ENCODE measurements around the gene DET1. TPM values are rescaled to one million over a fixed set of nuclear protein-coding genes. Genes with fewer than 3 reads are reported as not detected.

The DET1 gene
- polyA plus RNA-seq, 1 donor from 2014 or later: 12.9 TPM

DNA sequence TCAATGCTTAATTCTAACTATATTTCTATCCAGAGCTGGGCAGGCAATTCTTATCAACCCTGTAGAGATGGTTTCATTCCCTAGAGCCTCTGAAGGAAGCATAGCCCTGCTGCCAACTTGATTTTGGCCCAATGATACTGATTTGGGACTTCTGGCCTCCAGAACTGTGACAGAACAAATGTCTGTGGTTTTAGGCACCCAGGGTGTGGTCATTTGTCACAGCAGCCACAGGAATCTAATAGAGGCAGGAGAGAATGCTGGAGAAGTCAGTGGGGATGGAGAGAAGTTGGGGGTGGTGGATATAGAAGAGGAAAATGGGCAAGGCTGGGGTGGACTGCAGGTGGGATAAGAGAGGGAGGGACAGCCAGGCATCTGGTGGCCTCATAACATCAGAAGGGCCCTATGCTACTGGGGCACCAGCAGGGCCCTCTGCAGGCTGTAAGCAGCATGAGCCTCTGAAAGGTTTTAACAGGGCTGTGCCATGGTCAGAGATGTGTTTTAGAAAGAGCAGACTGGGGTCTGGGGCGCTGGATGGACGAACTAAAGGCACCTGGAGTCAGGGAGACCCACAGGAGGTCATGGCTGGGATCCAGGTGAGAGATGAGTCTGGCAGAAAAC lies 59.2 kb downstream of the DET1 start:
- H3K4me3 ChIP-seq (ENCODE audit: low read length): no peak overlapping the region
- H3K4me2 ChIP-seq (ENCODE audit: low read length): no peak overlapping the region
- H3K27ac ChIP-seq (ENCODE audit: low read length): no peak overlapping the region
- H3K36me3 ChIP-seq (ENCODE audit: insufficient read depth, low read length): no peaks in the 10 kb centered on the region
- no peaks in the 10 kb centered on the region for H3K9me2 ChIP-seq (ENCODE audit: insufficient read depth, low read length)
- no peak overlapping the region for H3K9ac ChIP-seq (ENCODE audit: low read length)
- TF ChIP-seq SMC3 (conservative IDR thresholded peaks at IDR 0.05; ENCODE audit: poor library complexity): no peak
- TF ChIP-seq, protein P1, sequence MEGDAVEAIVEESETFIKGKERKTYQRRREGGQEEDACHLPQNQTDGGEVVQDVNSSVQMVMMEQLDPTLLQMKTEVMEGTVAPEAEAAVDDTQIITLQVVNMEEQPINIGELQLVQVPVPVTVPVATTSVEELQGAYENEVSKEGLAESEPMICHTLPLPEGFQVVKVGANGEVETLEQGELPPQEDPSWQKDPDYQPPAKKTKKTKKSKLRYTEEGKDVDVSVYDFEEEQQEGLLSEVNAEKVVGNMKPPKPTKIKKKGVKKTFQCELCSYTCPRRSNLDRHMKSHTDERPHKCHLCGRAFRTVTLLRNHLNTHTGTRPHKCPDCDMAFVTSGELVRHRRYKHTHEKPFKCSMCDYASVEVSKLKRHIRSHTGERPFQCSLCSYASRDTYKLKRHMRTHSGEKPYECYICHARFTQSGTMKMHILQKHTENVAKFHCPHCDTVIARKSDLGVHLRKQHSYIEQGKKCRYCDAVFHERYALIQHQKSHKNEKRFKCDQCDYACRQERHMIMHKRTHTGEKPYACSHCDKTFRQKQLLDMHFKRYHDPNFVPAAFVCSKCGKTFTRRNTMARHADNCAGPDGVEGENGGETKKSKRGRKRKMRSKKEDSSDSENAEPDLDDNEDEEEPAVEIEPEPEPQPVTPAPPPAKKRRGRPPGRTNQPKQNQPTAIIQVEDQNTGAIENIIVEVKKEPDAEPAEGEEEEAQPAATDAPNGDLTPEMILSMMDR (IDR thresholded peaks at IDR 0.05; ENCODE audit: poor library complexity, severe bottlenecking): no peak
- no peak for TF ChIP-seq EZH2 (IDR thresholded peaks at IDR 0.05; ENCODE audit: borderline replicate concordance, insufficient read depth, low read length, poor library complexity, severe bottlenecking)
- TF ChIP-seq POLR2AphosphoS5 (IDR thresholded peaks at IDR 0.05): no peak
- no peak for TF ChIP-seq TAF1 (IDR thresholded peaks at IDR 0.05; ENCODE audit: low read depth)
- no peak for TF ChIP-seq RAD21 (conservative IDR thresholded peaks at IDR 0.05)
- no peak for TF ChIP-seq MXI1 (conservative IDR thresholded peaks at IDR 0.05; ENCODE audit: poor library complexity, severe bottlenecking)
- no peak overlapping the region for H2AFZ ChIP-seq (ENCODE audit: low read depth, low read length)
- H3F3A ChIP-seq (ENCODE audit: insufficient read depth, low read length, poor library complexity, severe bottlenecking): no peaks in the 10 kb centered on the region
- H3K9me3 ChIP-seq (ENCODE audit: low read length): no peaks in the 10 kb centered on the region
- H4K20me1 ChIP-seq (ENCODE audit: insufficient read depth): no peaks in the 10 kb centered on the region
- no peaks in the 10 kb centered on the region for H3K79me2 ChIP-seq (replicated peaks; ENCODE audit: insufficient read depth, low read length)
- no peaks in the 10 kb centered on the region for H3K27me3 ChIP-seq (ENCODE audit: insufficient read depth, low read depth, low read length)

DNA sequence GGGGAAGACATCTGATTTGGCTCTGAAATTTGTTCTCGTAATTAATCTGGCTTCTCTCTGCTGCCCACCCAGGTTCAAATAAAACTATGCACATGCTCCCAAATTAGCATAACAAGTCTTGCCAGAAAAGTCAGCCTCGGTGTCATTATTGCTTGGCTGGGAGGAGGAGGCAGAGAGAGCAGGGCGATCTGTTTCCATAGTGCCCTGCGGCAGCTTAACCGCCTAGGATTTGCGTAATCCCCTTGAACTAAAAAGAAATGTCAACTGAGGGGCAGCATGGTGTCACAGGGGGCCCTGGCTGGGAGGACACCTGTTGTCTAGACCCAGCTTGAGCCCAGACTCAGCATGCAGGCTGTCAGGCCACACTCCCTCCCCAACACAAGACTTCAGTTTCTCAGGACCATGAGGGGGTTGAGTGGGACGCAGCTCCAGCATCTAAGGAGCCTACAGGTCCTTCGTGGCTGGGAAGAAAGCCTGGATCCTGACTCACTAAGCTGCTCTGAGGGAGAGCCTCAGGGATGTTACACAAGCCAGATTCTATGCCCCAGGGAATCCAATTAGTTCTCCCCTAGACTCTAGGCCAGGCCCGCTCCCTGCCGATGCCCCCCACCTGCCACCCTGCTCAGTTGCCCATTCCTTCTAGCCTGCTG lies 61.7 kb downstream of the DET1 start:
- H3K79me2 ChIP-seq (replicated peaks; ENCODE audit: insufficient read depth, low read length): no peaks in the 10 kb centered on the region
- H3K27me3 ChIP-seq (ENCODE audit: insufficient read depth, low read depth, low read length): no peaks in the 10 kb centered on the region
- H3K9ac ChIP-seq (ENCODE audit: low read length): no peak overlapping the region
- no peak overlapping the region for H3K4me3 ChIP-seq (ENCODE audit: low read length)
- no peaks in the 10 kb centered on the region for H3K36me3 ChIP-seq (ENCODE audit: insufficient read depth, low read length)
- no peaks in the 10 kb centered on the region for H3K9me2 ChIP-seq (ENCODE audit: insufficient read depth, low read length)
- H3K27ac ChIP-seq (ENCODE audit: low read length): no peak overlapping the region
- no peak overlapping the region for H2AFZ ChIP-seq (ENCODE audit: low read depth, low read length)
- no peaks in the 10 kb centered on the region for H3F3A ChIP-seq (ENCODE audit: insufficient read depth, low read length, poor library complexity, severe bottlenecking)
- no peaks in the 10 kb centered on the region for H4K20me1 ChIP-seq (ENCODE audit: insufficient read depth)
- no peak overlapping the region for H3K4me2 ChIP-seq (ENCODE audit: low read length)
- TF ChIP-seq POLR2AphosphoS5 (IDR thresholded peaks at IDR 0.05) (no peak), MXI1 (conservative IDR thresholded peaks at IDR 0.05; ENCODE audit: poor library complexity, severe bottlenecking) (no peak), RAD21 (conservative IDR thresholded peaks at IDR 0.05) (no peak), SMC3 (conservative IDR thresholded peaks at IDR 0.05; ENCODE audit: poor library complexity) (no peak), EP300 (conservative IDR thresholded peaks at IDR 0.05; ENCODE audit: poor library complexity, severe bottlenecking) (no peak), TAF1 (IDR thresholded peaks at IDR 0.05; ENCODE audit: low read depth) (no peak), EZH2 (IDR thresholded peaks at IDR 0.05; ENCODE audit: borderline replicate concordance, insufficient read depth, low read length, poor library complexity, severe bottlenecking) (no peak)
- TF ChIP-seq, protein P1 (IDR thresholded peaks at IDR 0.05; ENCODE audit: poor library complexity, severe bottlenecking): no peak
- TF ChIP-seq, protein P2, sequence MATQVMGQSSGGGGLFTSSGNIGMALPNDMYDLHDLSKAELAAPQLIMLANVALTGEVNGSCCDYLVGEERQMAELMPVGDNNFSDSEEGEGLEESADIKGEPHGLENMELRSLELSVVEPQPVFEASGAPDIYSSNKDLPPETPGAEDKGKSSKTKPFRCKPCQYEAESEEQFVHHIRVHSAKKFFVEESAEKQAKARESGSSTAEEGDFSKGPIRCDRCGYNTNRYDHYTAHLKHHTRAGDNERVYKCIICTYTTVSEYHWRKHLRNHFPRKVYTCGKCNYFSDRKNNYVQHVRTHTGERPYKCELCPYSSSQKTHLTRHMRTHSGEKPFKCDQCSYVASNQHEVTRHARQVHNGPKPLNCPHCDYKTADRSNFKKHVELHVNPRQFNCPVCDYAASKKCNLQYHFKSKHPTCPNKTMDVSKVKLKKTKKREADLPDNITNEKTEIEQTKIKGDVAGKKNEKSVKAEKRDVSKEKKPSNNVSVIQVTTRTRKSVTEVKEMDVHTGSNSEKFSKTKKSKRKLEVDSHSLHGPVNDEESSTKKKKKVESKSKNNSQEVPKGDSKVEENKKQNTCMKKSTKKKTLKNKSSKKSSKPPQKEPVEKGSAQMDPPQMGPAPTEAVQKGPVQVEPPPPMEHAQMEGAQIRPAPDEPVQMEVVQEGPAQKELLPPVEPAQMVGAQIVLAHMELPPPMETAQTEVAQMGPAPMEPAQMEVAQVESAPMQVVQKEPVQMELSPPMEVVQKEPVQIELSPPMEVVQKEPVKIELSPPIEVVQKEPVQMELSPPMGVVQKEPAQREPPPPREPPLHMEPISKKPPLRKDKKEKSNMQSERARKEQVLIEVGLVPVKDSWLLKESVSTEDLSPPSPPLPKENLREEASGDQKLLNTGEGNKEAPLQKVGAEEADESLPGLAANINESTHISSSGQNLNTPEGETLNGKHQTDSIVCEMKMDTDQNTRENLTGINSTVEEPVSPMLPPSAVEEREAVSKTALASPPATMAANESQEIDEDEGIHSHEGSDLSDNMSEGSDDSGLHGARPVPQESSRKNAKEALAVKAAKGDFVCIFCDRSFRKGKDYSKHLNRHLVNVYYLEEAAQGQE (IDR thresholded peaks at IDR 0.05; ENCODE audit: borderline replicate concordance): no peak
- no peaks in the 10 kb centered on the region for H3K9me3 ChIP-seq (ENCODE audit: low read length)

All from neural cell (in vitro differentiated cells).